ENCODE measurements around the gene WDR76.
A peak's percentile ranks its signal among the peaks of the same experiment; 100 is the strongest.

WDR76 gene

DNA sequence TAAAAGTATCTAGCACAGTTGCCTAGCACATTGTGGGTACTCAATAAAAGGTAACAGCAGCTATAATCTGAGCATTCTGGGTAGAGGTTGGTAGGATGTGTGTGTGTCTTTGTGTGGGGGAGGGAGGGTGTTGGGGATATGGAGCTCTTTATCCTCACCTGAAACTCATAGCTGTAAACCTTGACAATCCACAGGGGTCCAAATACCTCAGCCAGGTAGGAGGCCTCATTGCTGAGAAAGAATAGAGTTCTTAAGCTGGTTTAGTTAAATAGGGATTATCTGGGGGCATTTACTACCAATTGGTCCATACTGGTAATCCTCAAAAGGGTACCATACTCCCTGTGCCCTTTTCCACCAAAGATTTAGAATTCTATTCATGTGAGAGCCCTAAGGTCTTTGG is 30.8 kb upstream of the WDR76 start:
- no peak for ATAC-seq (ENCODE audit: insufficient read depth, low read depth)
- Histone ChIP-seq H3K9ac (ENCODE audit: low read depth, low read length) (no peak overlapping the region), H3K9me3 (ENCODE audit: insufficient read depth, low read length, severe bottlenecking) (no peaks in the 10 kb centered on the region), H3K27ac (ENCODE audit: low read length) (no peak overlapping the region), H3K4me2 (ENCODE audit: insufficient read depth, low read length) (no peak overlapping the region), H4K20me1 (ENCODE audit: insufficient read depth, low read length) (peaks cover 37% of the 10 kb centered on the region), H3K4me3 (ENCODE audit: low read depth in 1 of 2, low read length in 2 of 2) (no peak overlapping the region), H3K4me1 (ENCODE audit: insufficient read depth, low read length) (peaks cover 42% of the 10 kb centered on the region), H3K36me3 (ENCODE audit: insufficient read depth, low read length) (peaks cover 73% of the 10 kb centered on the region), H3K79me2 (ENCODE audit: insufficient read depth, low read length) (peaks cover 42% of the 10 kb centered on the region), H3K27me3 (ENCODE audit: insufficient read depth, low read length, poor library complexity) (no peaks in the 10 kb centered on the region), H2AFZ (ENCODE audit: low read depth, low read length) (no peak overlapping the region)
- no peak for TF ChIP-seq EZH2 (IDR thresholded peaks at IDR 0.05; ENCODE audit: borderline replicate concordance, low read depth, low read length, severe bottlenecking)
- TF ChIP-seq, protein P1, sequence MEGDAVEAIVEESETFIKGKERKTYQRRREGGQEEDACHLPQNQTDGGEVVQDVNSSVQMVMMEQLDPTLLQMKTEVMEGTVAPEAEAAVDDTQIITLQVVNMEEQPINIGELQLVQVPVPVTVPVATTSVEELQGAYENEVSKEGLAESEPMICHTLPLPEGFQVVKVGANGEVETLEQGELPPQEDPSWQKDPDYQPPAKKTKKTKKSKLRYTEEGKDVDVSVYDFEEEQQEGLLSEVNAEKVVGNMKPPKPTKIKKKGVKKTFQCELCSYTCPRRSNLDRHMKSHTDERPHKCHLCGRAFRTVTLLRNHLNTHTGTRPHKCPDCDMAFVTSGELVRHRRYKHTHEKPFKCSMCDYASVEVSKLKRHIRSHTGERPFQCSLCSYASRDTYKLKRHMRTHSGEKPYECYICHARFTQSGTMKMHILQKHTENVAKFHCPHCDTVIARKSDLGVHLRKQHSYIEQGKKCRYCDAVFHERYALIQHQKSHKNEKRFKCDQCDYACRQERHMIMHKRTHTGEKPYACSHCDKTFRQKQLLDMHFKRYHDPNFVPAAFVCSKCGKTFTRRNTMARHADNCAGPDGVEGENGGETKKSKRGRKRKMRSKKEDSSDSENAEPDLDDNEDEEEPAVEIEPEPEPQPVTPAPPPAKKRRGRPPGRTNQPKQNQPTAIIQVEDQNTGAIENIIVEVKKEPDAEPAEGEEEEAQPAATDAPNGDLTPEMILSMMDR (IDR thresholded peaks at IDR 0.05; ENCODE audit: borderline replicate concordance, extremely low read depth, low read length, poor library complexity, severe bottlenecking), result no peak
- no peak for DNase-seq

DNA sequence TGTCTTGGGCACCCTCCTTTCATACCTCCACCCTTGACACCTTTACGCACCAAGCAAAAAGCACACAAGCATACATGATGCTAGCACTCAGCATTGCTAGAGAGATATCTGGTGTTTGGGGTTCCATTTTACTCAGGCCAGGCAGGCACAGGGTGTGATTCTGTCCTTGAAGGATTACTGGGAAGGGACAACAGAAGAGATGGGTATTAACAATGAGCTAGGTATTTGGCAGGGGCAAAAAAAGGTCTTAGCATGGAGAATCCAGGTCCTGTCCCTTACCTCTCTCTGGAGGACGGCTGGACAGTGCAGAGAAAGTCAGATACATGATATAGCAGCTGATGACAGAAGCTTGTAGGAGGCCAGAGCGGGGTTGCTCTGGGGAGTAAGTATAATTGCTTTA is 30.2 kb upstream of the WDR76 start:
- Histone ChIP-seq H3K27ac (ENCODE audit: low read length) (no peak overlapping the region), H3K4me1 (ENCODE audit: insufficient read depth, low read length) (peaks cover 43% of the 10 kb centered on the region), H3K79me2 (ENCODE audit: insufficient read depth, low read length) (peaks cover 48% of the 10 kb centered on the region), H3K4me2 (ENCODE audit: insufficient read depth, low read length) (no peak overlapping the region), H4K20me1 (ENCODE audit: insufficient read depth, low read length) (peaks cover 37% of the 10 kb centered on the region), H3K27me3 (ENCODE audit: insufficient read depth, low read length, poor library complexity) (no peaks in the 10 kb centered on the region), H3K4me3 (ENCODE audit: low read depth in 1 of 2, low read length in 2 of 2) (no peak overlapping the region), H2AFZ (ENCODE audit: low read depth, low read length) (no peak overlapping the region), H3K36me3 (ENCODE audit: insufficient read depth, low read length) (peaks cover 75% of the 10 kb centered on the region), H3K9me3 (ENCODE audit: insufficient read depth, low read length, severe bottlenecking) (no peaks in the 10 kb centered on the region), H3K9ac (ENCODE audit: low read depth, low read length) (no peak overlapping the region)
- ATAC-seq (ENCODE audit: insufficient read depth, low read depth) (no peak), DNase-seq (no peak)
- TF ChIP-seq EZH2 (IDR thresholded peaks at IDR 0.05; ENCODE audit: borderline replicate concordance, low read depth, low read length, severe bottlenecking), result no peak
- TF ChIP-seq, protein P1 (IDR thresholded peaks at IDR 0.05; ENCODE audit: borderline replicate concordance, extremely low read depth, low read length, poor library complexity, severe bottlenecking), result no peak

DNA sequence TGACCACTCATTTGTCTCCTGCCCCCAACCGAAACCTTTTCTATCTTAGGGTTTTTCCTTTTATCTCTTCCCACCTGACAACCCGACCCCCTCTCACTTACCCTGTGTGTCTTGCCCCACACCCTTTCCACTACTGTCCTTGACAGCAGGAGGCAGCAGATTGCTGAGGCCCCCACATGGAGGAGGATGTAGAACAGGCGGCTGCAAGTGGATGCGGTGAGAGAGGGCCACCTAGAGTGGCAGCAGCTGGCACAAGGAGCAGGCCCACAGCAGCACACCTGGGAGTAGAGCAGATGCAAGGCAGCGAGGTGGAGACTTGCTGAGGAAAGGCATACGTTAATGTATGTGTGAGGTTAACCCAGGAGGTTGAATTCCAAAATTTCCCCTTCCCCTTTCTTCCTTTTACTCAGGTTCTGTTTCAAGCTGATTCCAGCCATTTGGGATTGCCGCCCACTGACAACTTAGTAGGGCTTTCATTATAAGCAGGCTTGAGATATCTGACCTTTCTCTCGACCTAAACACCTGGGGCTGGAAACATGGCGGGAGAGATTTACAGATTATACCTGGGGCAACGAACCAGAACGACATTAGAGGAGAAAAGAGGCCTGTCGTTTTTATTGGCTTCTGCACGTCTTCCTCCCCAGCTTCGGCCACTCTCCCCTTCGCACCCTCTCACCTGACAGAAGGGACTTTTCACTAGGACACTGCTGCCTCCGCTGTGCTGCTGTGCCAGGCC is 27.4 kb upstream of the WDR76 start:
- TF ChIP-seq EZH2 (IDR thresholded peaks at IDR 0.05; ENCODE audit: borderline replicate concordance, low read depth, low read length, severe bottlenecking), result no peak
- TF ChIP-seq, protein P1 (IDR thresholded peaks at IDR 0.05; ENCODE audit: borderline replicate concordance, extremely low read depth, low read length, poor library complexity, severe bottlenecking), result peak; percentile 14
- H3K79me2 ChIP-seq (ENCODE audit: insufficient read depth, low read length), result peaks cover 35% of the 10 kb centered on the region
- ATAC-seq (ENCODE audit: insufficient read depth, low read depth), result no peak

More for the DNA sequence above, 27.4 kb upstream of the WDR76 start:
- no peaks in the 10 kb centered on the region for H3K9me3 ChIP-seq (ENCODE audit: insufficient read depth, low read length, severe bottlenecking)
- peak overlapping the region; percentile 96 for H3K27ac ChIP-seq (ENCODE audit: low read length)
- H3K4me1 ChIP-seq (ENCODE audit: insufficient read depth, low read length), result peaks cover 32% of the 10 kb centered on the region
- H3K9ac ChIP-seq (ENCODE audit: low read depth, low read length), result peak overlapping the region; percentile 73; the same call in 1 of the 2 replicates
- H3K27me3 ChIP-seq (ENCODE audit: insufficient read depth, low read length, poor library complexity), result no peaks in the 10 kb centered on the region
- H3K4me3 ChIP-seq (ENCODE audit: low read depth in 1 of 2, low read length in 2 of 2), result no peak overlapping the region
- H3K4me2 ChIP-seq (ENCODE audit: insufficient read depth, low read length), result peak overlapping the region; percentile 77; the same call in 1 of the 2 replicates
- DNase-seq, result no peak
- no peak overlapping the region for H2AFZ ChIP-seq (ENCODE audit: low read depth, low read length)
- peaks cover 70% of the 10 kb centered on the region for H3K36me3 ChIP-seq (ENCODE audit: insufficient read depth, low read length)
- H4K20me1 ChIP-seq (ENCODE audit: insufficient read depth, low read length), result peaks cover 16% of the 10 kb centered on the region

Measured in DND-41 (cell line).